ENCODE measurements around the gene MCTP1.
"Not testable (repeated sequence)": the region's sequence is repeated elsewhere in the genome, so short reads cannot be mapped to it uniquely, and the experiment has no call there.

Gene MCTP1

GRCh38 chr5:95162231-95162992 is 122.5 kb downstream of the MCTP1 start:
- DNase-seq, result no peak
- no peak overlapping the region for H3K27ac ChIP-seq (ENCODE audit: insufficient read depth, low read length, poor library complexity, severe bottlenecking)
- no peak overlapping the region for H3K4me3 ChIP-seq (ENCODE audit: insufficient read depth, low read depth, low read length, poor library complexity, severe bottlenecking)

DNA sequence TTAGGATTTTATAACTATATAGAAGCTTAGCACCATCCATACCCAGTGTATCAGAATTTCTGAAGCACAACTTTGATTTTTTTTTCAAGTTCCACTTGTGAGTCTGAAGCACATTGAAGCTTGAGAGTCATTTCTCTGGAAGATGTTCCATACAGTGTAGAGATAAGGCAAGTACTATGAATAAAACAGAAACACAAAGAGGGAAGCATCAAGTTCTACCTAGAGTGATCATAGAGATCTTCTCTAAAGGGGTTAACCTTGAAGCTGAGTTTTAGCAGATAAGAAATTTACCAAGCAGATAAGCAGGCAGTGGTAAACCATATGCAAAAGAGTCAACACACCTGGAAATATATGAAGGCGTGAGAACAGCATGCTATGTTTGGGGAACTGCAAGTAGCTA is 125.3 kb downstream of the MCTP1 start:
- Histone ChIP-seq H3K36me3 (ENCODE audit: control insufficient read depth, insufficient read depth, low read length) (no peaks in the 10 kb centered on the region), H3K9me3 (ENCODE audit: control insufficient read depth, low read length) (no peaks in the 10 kb centered on the region), H3K4me1 (ENCODE audit: control insufficient read depth, insufficient read depth, low read length, poor library complexity, severe bottlenecking) (no peaks in the 10 kb centered on the region), H3K27ac (ENCODE audit: insufficient read depth, low read length, poor library complexity, severe bottlenecking) (no peak overlapping the region), H3K27me3 (replicated peaks; ENCODE audit: control insufficient read depth, insufficient read depth, low read length, poor library complexity, severe bottlenecking) (no peaks in the 10 kb centered on the region), H3K4me3 (ENCODE audit: insufficient read depth, low read depth, low read length, poor library complexity, severe bottlenecking) (no peak overlapping the region)
- DNase-seq, result no peak

More at GRCh38 chr5:95162231-95162992, 122.5 kb downstream of the MCTP1 start:
- H3K27me3 ChIP-seq (replicated peaks; ENCODE audit: control insufficient read depth, insufficient read depth, low read length, poor library complexity, severe bottlenecking), result no peaks in the 10 kb centered on the region
- no peaks in the 10 kb centered on the region for H3K36me3 ChIP-seq (ENCODE audit: control insufficient read depth, insufficient read depth, low read length)
- no peaks in the 10 kb centered on the region for H3K4me1 ChIP-seq (ENCODE audit: control insufficient read depth, insufficient read depth, low read length, poor library complexity, severe bottlenecking)
- no peaks in the 10 kb centered on the region for H3K9me3 ChIP-seq (ENCODE audit: control insufficient read depth, low read length)

GRCh38 chr5:95155888-95156287 is 129.0 kb downstream of the MCTP1 start:
- Histone ChIP-seq H3K4me3 (ENCODE audit: insufficient read depth, low read depth, low read length, poor library complexity, severe bottlenecking) (no peak overlapping the region), H3K27ac (ENCODE audit: insufficient read depth, low read length, poor library complexity, severe bottlenecking) (no peak overlapping the region), H3K36me3 (ENCODE audit: control insufficient read depth, insufficient read depth, low read length) (no peaks in the 10 kb centered on the region), H3K27me3 (replicated peaks; ENCODE audit: control insufficient read depth, insufficient read depth, low read length, poor library complexity, severe bottlenecking) (no peaks in the 10 kb centered on the region), H3K4me1 (ENCODE audit: control insufficient read depth, insufficient read depth, low read length, poor library complexity, severe bottlenecking) (no peaks in the 10 kb centered on the region), H3K9me3 (ENCODE audit: control insufficient read depth, low read length) (no peaks in the 10 kb centered on the region)
- DNase-seq, result no peak

GRCh38 chr5:95153511-95153910 is 131.4 kb downstream of the MCTP1 start:
- Histone ChIP-seq H3K9me3 (ENCODE audit: control insufficient read depth, low read length) (no peaks in the 10 kb centered on the region), H3K27ac (ENCODE audit: insufficient read depth, low read length, poor library complexity, severe bottlenecking) (no peak overlapping the region), H3K4me3 (ENCODE audit: insufficient read depth, low read depth, low read length, poor library complexity, severe bottlenecking) (no peak overlapping the region), H3K36me3 (ENCODE audit: control insufficient read depth, insufficient read depth, low read length) (no peaks in the 10 kb centered on the region), H3K27me3 (replicated peaks; ENCODE audit: control insufficient read depth, insufficient read depth, low read length, poor library complexity, severe bottlenecking) (no peaks in the 10 kb centered on the region), H3K4me1 (ENCODE audit: control insufficient read depth, insufficient read depth, low read length, poor library complexity, severe bottlenecking) (no peaks in the 10 kb centered on the region)
- no peak for DNase-seq

DNA sequence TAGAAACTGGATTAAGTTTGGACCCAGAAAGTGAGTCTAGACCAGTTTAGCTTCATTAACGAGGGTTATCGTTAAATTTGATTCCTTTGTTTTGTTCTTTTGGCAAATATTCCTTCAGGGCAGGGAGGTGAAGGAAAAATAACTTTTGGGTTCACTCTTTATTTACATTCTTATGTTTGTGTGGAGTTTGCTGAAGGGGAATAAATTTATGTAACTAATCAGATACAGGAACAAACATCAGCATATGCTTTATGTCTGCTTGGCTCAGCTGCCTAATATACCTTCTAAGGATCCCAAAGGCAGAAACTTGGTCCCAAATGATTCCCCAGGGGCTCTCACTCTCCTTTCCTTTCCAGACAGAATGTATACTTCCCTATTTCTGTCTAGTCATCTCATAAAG is 132.4 kb downstream of the MCTP1 start:
- no peak for DNase-seq

GRCh38 chr5:95152131-95152530 is 132.8 kb downstream of the MCTP1 start:
- H3K27me3 ChIP-seq (replicated peaks; ENCODE audit: control insufficient read depth, insufficient read depth, low read length, poor library complexity, severe bottlenecking), result no peaks in the 10 kb centered on the region
- H3K27ac ChIP-seq (ENCODE audit: insufficient read depth, low read length, poor library complexity, severe bottlenecking), result no peak overlapping the region
- no peaks in the 10 kb centered on the region for H3K9me3 ChIP-seq (ENCODE audit: control insufficient read depth, low read length)
- no peaks in the 10 kb centered on the region for H3K36me3 ChIP-seq (ENCODE audit: control insufficient read depth, insufficient read depth, low read length)
- DNase-seq, result no peak
- H3K4me3 ChIP-seq (ENCODE audit: insufficient read depth, low read depth, low read length, poor library complexity, severe bottlenecking), result no peak overlapping the region
- no peaks in the 10 kb centered on the region for H3K4me1 ChIP-seq (ENCODE audit: control insufficient read depth, insufficient read depth, low read length, poor library complexity, severe bottlenecking)

More for the DNA sequence above, 132.4 kb downstream of the MCTP1 start:
- Histone ChIP-seq H3K27ac (ENCODE audit: insufficient read depth, low read length, poor library complexity, severe bottlenecking) (no peak overlapping the region), H3K9me3 (ENCODE audit: control insufficient read depth, low read length) (no peaks in the 10 kb centered on the region), H3K4me3 (ENCODE audit: insufficient read depth, low read depth, low read length, poor library complexity, severe bottlenecking) (no peak overlapping the region), H3K4me1 (ENCODE audit: control insufficient read depth, insufficient read depth, low read length, poor library complexity, severe bottlenecking) (no peaks in the 10 kb centered on the region), H3K27me3 (replicated peaks; ENCODE audit: control insufficient read depth, insufficient read depth, low read length, poor library complexity, severe bottlenecking) (no peaks in the 10 kb centered on the region), H3K36me3 (ENCODE audit: control insufficient read depth, insufficient read depth, low read length) (no peaks in the 10 kb centered on the region)

- H3K4me3 ChIP-seq (ENCODE audit: insufficient read depth, low read depth, low read length, poor library complexity, severe bottlenecking), result no peak overlapping the region
- H3K27ac ChIP-seq (ENCODE audit: insufficient read depth, low read length, poor library complexity, severe bottlenecking), result no peak overlapping the region
- DNase-seq, result no peak
- H3K36me3 ChIP-seq (ENCODE audit: control insufficient read depth, insufficient read depth, low read length), result no peaks in the 10 kb centered on the region
- H3K27me3 ChIP-seq (replicated peaks; ENCODE audit: control insufficient read depth, insufficient read depth, low read length, poor library complexity, severe bottlenecking), result no peaks in the 10 kb centered on the region
- no peaks in the 10 kb centered on the region for H3K4me1 ChIP-seq (ENCODE audit: control insufficient read depth, insufficient read depth, low read length, poor library complexity, severe bottlenecking)
- no peaks in the 10 kb centered on the region for H3K9me3 ChIP-seq (ENCODE audit: control insufficient read depth, low read length)
These were observed 133.2 kb downstream of the MCTP1 start for GRCh38 chr5:95151694-95152093.

GRCh38 chr5:95149387-95149786 is 135.5 kb downstream of the MCTP1 start:
- Histone ChIP-seq H3K9me3 (ENCODE audit: control insufficient read depth, low read length) (no peaks in the 10 kb centered on the region), H3K27ac (ENCODE audit: insufficient read depth, low read length, poor library complexity, severe bottlenecking) (no peak overlapping the region), H3K4me3 (ENCODE audit: insufficient read depth, low read depth, low read length, poor library complexity, severe bottlenecking) (no peak overlapping the region), H3K4me1 (ENCODE audit: control insufficient read depth, insufficient read depth, low read length, poor library complexity, severe bottlenecking) (no peaks in the 10 kb centered on the region), H3K36me3 (ENCODE audit: control insufficient read depth, insufficient read depth, low read length) (no peaks in the 10 kb centered on the region), H3K27me3 (replicated peaks; ENCODE audit: control insufficient read depth, insufficient read depth, low read length, poor library complexity, severe bottlenecking) (no peaks in the 10 kb centered on the region)
- no peak for DNase-seq

- Histone ChIP-seq H3K4me3 (ENCODE audit: insufficient read depth, low read depth, low read length, poor library complexity, severe bottlenecking) (no peak overlapping the region), H3K27me3 (replicated peaks; ENCODE audit: control insufficient read depth, insufficient read depth, low read length, poor library complexity, severe bottlenecking) (no peaks in the 10 kb centered on the region), H3K36me3 (ENCODE audit: control insufficient read depth, insufficient read depth, low read length) (no peaks in the 10 kb centered on the region), H3K4me1 (ENCODE audit: control insufficient read depth, insufficient read depth, low read length, poor library complexity, severe bottlenecking) (no peaks in the 10 kb centered on the region), H3K9me3 (ENCODE audit: control insufficient read depth, low read length) (no peaks in the 10 kb centered on the region), H3K27ac (ENCODE audit: insufficient read depth, low read length, poor library complexity, severe bottlenecking) (no peak overlapping the region)
- DNase-seq, result no peak
These were observed 136.4 kb downstream of the MCTP1 start for GRCh38 chr5:95148453-95148852.

DNA sequence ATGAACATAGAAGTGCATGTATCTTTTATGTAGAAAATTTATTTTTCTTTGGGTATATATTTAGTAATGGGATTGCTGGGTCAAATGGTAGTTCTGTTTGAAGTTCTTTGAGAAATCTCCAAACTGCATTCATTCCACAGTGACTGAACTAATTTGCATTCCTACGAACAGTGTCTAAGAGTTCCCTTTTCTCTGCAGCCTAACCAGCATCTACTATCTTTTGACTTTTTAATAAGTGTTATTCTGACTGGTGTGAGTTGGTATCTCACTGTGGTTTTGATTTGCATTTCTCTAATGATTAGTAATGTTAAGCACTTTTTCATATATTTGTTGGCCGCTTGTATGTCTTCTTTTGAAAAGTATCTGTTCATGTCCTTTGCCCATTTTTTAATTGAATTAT is 141.0 kb downstream of the MCTP1 start:
- not testable (repeated sequence) for DNase-seq; H3K36me3 ChIP-seq (ENCODE audit: control insufficient read depth, insufficient read depth, low read length); H3K4me3 ChIP-seq (ENCODE audit: insufficient read depth, low read depth, low read length, poor library complexity, severe bottlenecking); H3K4me1 ChIP-seq (ENCODE audit: control insufficient read depth, insufficient read depth, low read length, poor library complexity, severe bottlenecking); H3K27ac ChIP-seq (ENCODE audit: insufficient read depth, low read length, poor library complexity, severe bottlenecking); H3K9me3 ChIP-seq (ENCODE audit: control insufficient read depth, low read length); H3K27me3 ChIP-seq (replicated peaks; ENCODE audit: control insufficient read depth, insufficient read depth, low read length, poor library complexity, severe bottlenecking)

Measured in effector memory CD4-positive, alpha-beta T cell (primary cell).